Transverse colon (tissue), 4 donors: ENCODE results near the gene LILRA5. TPM values are rescaled to one million over a fixed set of nuclear protein-coding genes. Genes with fewer than 3 reads are reported as not detected.
"Not testable (repeated sequence)": the region's sequence is repeated elsewhere in the genome, so short reads cannot be mapped to it uniquely, and the experiment has no call there.

Experiments
- DNase-seq: peaks from one replicate; pipeline ENCODE4 v3.0.0-alpha.2; 2019
- H3K27ac ChIP-seq, 4 donors: fragments of 200-600 bp; sonication (generic); 2 replicates each; pipeline ENCODE4 v1.5.1; 2016 to 2018; ENCODE audit warnings: inconsistent platforms in 4 of 4
- H3K27me3 ChIP-seq: fragments of 200-600 bp; sonication (generic); 2 replicates; pipeline ENCODE4 v1.5.1; 2017; ENCODE audit warnings: inconsistent platforms
- H3K36me3 ChIP-seq, 4 donors: fragments of 200-600 bp; sonication (generic); 2 replicates each; pipeline ENCODE4 v1.5.1; 2017 to 2019; ENCODE audit warnings: inconsistent platforms in 4 of 4
- H3K4me1 ChIP-seq, 4 donors: fragments of 200-600 bp; sonication (generic); 2 replicates each; pipeline ENCODE4 v1.5.1; 2017 to 2020; ENCODE audit warnings: inconsistent platforms in 4 of 4
- H3K4me3 ChIP-seq, 4 donors: fragments of 200-600 bp; sonication (generic); 1 replicate in 1 of 4; 2 replicates in 3 of 4; pipeline versions ENCODE4 v1.5.1 to v1.6.1; 2017 to 2019; ENCODE audit warnings: inconsistent platforms in 4 of 4
- H3K9me3 ChIP-seq, 2 donors: fragments of 200-600 bp; sonication (generic); 2 replicates each; pipeline ENCODE4 v1.5.1; 2017 to 2019; ENCODE audit warnings: inconsistent platforms in 2 of 2
- EP300 ChIP-seq: sonication (generic); formaldehyde crosslinking; IDR thresholded peaks from one replicate; pipeline ENCODE4 v1.6.1; 2017; ENCODE audit warnings: antibody characterized with exemption, low read depth
- POLR2A ChIP-seq: fragments of 450-650 bp; IDR thresholded peaks from one replicate; pipeline ENCODE4 v1.6.1; 2016; ENCODE audit warnings: antibody characterized with exemption, mild to moderate bottlenecking, moderate library complexity
- POLR2AphosphoS5 ChIP-seq, 3 donors: sonication (generic); formaldehyde crosslinking; IDR thresholded peaks; one replicate each; pipeline ENCODE4 v1.6.1; 2016; ENCODE audit warnings: antibody characterized with exemption in 3 of 3
- WGBS, 2 donors: methylation state at CpG; one replicate each; pipeline ENCODE4 v1.1.5; 2018; ENCODE audit warnings: low coverage in 1 of 2; 5-methylcytosine and 5-hydroxymethylcytosine counted together
- in situ Hi-C, 4 donors: fragments of 200-750 bp; cut with MboI; loops; one replicate each; pipeline versions ENCODE4 v1.15.0 to v1.15.1; 2017; ENCODE audit warnings: low sequenced_read_pairs in 3 of 4, low pct_ligation_motif_present in 1 of 4, low pct_unique_long_range_greater_than_20kb in 1 of 4
- intact Hi-C: fragments of 100-400 bp; cut with DNase I; formaldehyde crosslinking; loops from one replicate; pipeline ENCODE4 v1.15.1; 2023; ENCODE audit warnings: low total_unique reads
- total RNA-seq, 4 donors: library from RNA; depleted of rRNA; stranded (reverse); fragments of >200 nt; gene quantifications; one replicate each; pipeline ENCODE4 v1.1.0, GENCODE V29; 2016
- TF ChIP-seq, protein P1 (sequence below), 5 experiments: fragments of 200-600 bp in 3 of 5; fragments of 450-650 bp in 2 of 5; sonication (generic) in 3 of 5; IDR thresholded peaks; 1 replicate in 2 of 5; 2 replicates in 3 of 5; pipeline ENCODE4 v1.5.1; 2016 to 2017; ENCODE audit warnings: antibody characterized with exemption in 5 of 5, inconsistent platforms in 3 of 5, mild to moderate bottlenecking in 2 of 5, moderate library complexity in 1 of 5

The LILRA5 gene
- total RNA-seq, 4 donors from 2014 or later, result 1.6 TPM; not detected in 2

DNA sequence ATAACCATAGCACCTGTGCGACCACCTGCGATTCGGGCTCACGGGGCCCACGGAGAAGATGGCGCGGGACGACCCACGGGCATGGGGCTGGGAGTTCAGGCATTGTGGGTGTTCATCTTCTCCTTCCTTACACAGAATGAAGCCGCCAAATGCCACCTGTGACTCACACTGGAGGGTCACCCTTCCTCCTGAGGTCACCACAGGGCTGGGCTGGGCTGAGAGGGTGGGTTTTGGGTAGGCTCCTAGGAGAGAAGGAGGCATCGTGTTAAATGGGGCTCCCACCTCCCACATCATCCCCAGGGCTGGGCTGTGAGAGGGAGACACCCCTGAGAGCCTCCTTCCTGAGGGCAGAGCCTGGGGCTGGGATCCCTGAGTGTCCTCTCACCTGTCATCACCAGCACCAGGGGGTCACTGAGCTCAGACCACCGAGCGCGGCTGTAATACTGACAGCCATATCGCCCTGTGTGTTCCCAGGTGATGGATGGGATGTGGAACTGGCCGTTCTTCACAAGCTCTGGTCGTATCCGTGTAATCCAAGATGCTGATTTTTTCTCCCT is 33.5 kb downstream of the LILRA5 start:
- intact Hi-C loops (no loop called here), in situ Hi-C loops (no loop called here)
- H3K9me3 ChIP-seq, result no peaks in the 10 kb centered on the region
- DNase-seq, result no peak
- no peaks in the 10 kb centered on the region for H3K27me3 ChIP-seq
- TF ChIP-seq, protein P1, sequence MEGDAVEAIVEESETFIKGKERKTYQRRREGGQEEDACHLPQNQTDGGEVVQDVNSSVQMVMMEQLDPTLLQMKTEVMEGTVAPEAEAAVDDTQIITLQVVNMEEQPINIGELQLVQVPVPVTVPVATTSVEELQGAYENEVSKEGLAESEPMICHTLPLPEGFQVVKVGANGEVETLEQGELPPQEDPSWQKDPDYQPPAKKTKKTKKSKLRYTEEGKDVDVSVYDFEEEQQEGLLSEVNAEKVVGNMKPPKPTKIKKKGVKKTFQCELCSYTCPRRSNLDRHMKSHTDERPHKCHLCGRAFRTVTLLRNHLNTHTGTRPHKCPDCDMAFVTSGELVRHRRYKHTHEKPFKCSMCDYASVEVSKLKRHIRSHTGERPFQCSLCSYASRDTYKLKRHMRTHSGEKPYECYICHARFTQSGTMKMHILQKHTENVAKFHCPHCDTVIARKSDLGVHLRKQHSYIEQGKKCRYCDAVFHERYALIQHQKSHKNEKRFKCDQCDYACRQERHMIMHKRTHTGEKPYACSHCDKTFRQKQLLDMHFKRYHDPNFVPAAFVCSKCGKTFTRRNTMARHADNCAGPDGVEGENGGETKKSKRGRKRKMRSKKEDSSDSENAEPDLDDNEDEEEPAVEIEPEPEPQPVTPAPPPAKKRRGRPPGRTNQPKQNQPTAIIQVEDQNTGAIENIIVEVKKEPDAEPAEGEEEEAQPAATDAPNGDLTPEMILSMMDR (IDR thresholded peaks at IDR 0.05), result no peak
- TF ChIP-seq POLR2AphosphoS5 (IDR thresholded peaks at IDR 0.05), result no peak
- no peak for TF ChIP-seq EP300
- no peaks in the 10 kb centered on the region for H3K4me1 ChIP-seq
- H3K4me3 ChIP-seq, result no peak overlapping the region
- H3K36me3 ChIP-seq, result no peaks in the 10 kb centered on the region
- 86% methylated on average over 17 of the region's 18 CpGs; no CpG with 5 or more reads in 1 of the 2 donors for WGBS, 2 donors
- H3K27ac ChIP-seq, result no peak overlapping the region

DNA sequence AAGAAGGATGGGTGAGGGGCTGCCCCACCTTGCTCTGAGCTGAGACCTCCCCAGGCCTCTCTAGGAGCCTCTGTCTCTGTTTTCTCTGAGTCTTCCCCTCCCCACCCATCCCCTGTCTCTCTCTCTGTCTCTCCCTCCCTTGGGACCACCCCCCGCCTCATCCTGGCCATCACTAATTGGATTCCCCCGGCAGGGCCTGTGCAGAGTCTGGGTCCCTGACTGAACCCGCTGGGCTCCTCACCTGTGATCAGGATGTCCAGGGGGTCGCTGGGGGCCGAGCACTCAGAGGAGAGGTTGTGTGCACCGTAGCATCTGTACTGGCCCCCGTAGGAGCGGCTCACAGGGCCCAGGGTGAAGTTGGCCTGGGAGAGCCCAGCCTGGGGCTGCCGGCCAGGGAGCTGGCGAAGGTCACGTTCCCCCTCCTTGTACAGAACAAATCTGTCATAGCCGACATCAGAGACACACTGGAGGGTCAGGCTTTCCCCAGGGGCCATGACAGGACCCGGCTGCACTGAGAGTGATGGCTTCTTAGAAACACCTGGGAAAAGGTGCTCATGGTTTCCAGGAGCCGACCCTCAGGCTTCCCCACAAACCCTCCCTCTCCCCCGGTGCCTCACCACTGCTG is 34.3 kb downstream of the LILRA5 start:
- H3K4me3 ChIP-seq, H3K27ac ChIP-seq, H3K36me3 ChIP-seq, in situ Hi-C loops, H3K4me1 ChIP-seq, H3K9me3 ChIP-seq, DNase-seq, H3K27me3 ChIP-seq, intact Hi-C loops: not testable (repeated sequence)
- 91% methylated on average over 7 of the region's 15 CpGs; no CpG with 5 or more reads in 1 of the 2 donors for WGBS, 2 donors

DNA sequence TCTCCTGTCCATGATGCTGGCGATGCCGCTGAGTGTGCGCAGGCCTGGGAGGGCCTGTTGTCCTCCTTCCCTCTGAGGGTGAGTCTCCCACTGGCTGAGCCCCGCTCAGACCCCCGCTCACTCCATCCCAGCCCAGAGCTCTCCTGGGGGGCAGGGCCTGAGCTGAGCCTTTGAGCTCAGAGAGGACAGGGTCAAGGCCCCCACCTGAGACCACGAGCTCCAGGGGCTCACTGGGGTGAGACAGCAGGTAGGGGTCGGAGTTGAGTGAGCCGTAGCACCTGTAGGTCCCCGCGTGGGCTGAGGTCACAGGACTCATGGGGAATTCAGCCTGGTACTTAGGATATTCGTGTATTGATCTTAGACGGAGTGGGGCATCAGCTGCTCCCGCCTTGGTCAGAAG is 34.9 kb downstream of the LILRA5 start:
- WGBS, 2 donors, result 81% methylated on average over 13 of the region's 13 CpGs; no CpG with 5 or more reads in 1 of the 2 donors
- intact Hi-C loops, H3K36me3 ChIP-seq, H3K27ac ChIP-seq, H3K4me3 ChIP-seq, DNase-seq, H3K27me3 ChIP-seq, H3K9me3 ChIP-seq, in situ Hi-C loops, H3K4me1 ChIP-seq: not testable (repeated sequence)

DNA sequence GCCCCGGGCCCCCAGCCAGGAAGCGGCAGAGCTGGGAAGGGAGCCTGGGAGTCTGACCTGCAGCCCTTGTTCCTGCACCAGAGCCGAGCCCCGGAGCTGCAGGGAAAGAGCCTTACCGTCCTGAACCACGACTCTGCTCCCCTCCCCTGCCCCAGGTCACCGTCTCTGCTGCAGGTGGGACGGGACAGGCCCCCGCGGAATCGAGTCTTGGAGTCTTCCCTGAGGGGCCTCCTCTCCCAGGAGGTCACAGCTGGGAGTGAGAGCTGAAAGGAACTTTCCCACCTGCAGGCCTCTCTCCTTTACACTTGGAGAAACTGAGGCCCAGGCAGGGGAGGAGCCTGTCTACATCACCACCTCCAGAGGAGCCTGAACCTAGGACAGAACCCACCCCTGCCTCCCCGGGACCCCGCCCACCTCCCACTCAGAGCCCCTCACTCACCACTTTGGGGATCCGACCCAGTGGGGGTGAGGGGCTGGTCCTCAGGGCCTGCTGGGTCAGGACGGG is 35.8 kb downstream of the LILRA5 start:
- H3K4me3 ChIP-seq, H3K9me3 ChIP-seq, H3K27ac ChIP-seq, H3K36me3 ChIP-seq, H3K4me1 ChIP-seq, in situ Hi-C loops, DNase-seq, H3K27me3 ChIP-seq, intact Hi-C loops: not testable (repeated sequence)
- whole genome bisulfite sequencing, 2 donors, result 67% methylated on average over 13 of the region's 15 CpGs; no CpG with 5 or more reads in 1 of the 2 donors

DNA sequence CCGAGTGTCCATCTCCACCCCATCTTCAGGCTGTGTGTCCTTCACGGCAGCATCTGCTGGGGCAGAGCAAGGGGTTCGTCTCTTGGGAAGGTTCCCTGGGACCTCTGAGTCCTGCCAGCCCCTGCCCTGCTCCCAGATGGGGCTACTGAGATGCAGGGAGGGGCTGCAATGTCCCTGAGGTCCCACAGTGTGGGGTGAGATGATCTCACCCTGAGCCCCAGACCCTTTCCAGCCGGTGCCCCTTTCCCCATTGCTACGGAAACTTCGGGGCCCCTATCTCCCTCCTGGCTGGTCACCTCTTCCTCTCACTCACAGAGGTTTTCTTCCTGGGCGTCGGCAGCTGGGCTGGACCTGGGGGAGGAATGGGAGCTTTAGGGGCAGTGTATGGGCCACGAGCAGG is 37.0 kb downstream of the LILRA5 start:
- Histone ChIP-seq H3K4me3 (no peak overlapping the region), H3K36me3 (no peaks in the 10 kb centered on the region), H3K9me3 (no peaks in the 10 kb centered on the region), H3K27ac (no peak overlapping the region), H3K27me3 (no peaks in the 10 kb centered on the region), H3K4me1 (no peaks in the 10 kb centered on the region)
- intact Hi-C loops (no loop called here), in situ Hi-C loops (no loop called here)
- WGBS, 2 donors, result 47% methylated on average over 2 of the region's 9 CpGs; no CpG with 5 or more reads in 1 of the 2 donors
- DNase-seq, result no peak
- TF ChIP-seq, protein P1 (IDR thresholded peaks at IDR 0.05), result no peak
- TF ChIP-seq EP300, result no peak
- TF ChIP-seq POLR2A, result no peak
- TF ChIP-seq POLR2AphosphoS5 (IDR thresholded peaks at IDR 0.05), result no peak

DNA sequence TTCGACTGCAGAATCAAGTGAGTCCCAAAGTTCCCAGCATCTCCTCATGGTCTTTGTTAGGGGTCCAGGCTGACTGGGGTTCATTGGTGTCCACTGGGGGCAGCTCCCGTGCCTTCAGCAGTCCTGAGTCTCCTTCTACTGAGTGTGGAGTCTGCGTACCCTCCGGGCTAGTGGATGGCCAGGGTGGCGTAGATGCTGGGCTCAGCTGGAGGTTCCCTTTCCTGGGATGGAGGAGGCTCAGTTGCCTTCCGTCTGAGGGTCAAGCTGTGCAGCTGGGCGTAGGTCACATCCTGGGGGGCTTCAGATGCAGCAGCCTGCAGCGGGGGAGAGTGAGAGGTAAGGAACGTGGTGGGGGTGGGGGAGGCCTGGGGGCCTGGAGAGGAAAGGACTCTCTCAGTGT is 38.5 kb downstream of the LILRA5 start:
- H3K4me3 ChIP-seq, DNase-seq, H3K27ac ChIP-seq, intact Hi-C loops, H3K9me3 ChIP-seq, H3K36me3 ChIP-seq, H3K4me1 ChIP-seq, in situ Hi-C loops, H3K27me3 ChIP-seq: not testable (repeated sequence)
- 64% methylated on average over 6 of the region's 9 CpGs; no CpG with 5 or more reads in 1 of the 2 donors for WGBS, 2 donors
